ENCODE results near the gene PMEPA1.

GRCh38 chr20:57661746-57662455 is 47.9 kb downstream of the PMEPA1 start:
- TF ChIP-seq CTCF (IDR thresholded peaks at IDR 0.05 in 8 of 11, conservative IDR thresholded peaks at IDR 0.05 in 3 of 11) (no peak), POLR2A (IDR thresholded peaks at IDR 0.05) (no peak)
